IMR-90 (cell line): ENCODE measurements around the gene HRH3. TPM values are rescaled to one million over a fixed set of nuclear protein-coding genes. Genes with fewer than 3 reads are reported as not detected.

Source experiments
- ATAC-seq: fragments of 200-7000 bp; cut with Tn5 transposase; 2 replicates; pipeline ENCODE4 v1.9.1; 2020; ENCODE audit warnings: low read depth, mild to moderate bottlenecking, moderate library complexity
- BruUV-seq: library from RNA; stranded (reverse); fragments of 400-500 nt; replicated peaks from 2 replicates; lab custom pipeline; 2021; lab: Mats Ljungman, UMichigan
- CTCF ChIA-PET: fragments of 300-600 bp; formaldehyde crosslinking; extraction: SDS; loops from one replicate; lab custom pipeline; 2021; ENCODE audit warnings: antibody characterized with exemption; lab: Yijun Ruan, JAX
- POLR2A ChIA-PET: fragments of 300-600 bp; sonication (Branson Sonifier 250); formaldehyde crosslinking; loops from one replicate; lab custom pipeline; 2022; ENCODE audit warnings: antibody characterized with exemption; ENCODE audit not compliant: unreplicated experiment; lab: Charles Lee
- DNase-seq: peaks from one replicate; pipeline ENCODE4 v3.0.0; 2013
- H2AFZ ChIP-seq: replicated peaks from 2 replicates; pipeline ENCODE3; 2013; ENCODE audit warnings: low read length, mild to moderate bottlenecking; ENCODE audit not compliant: poor library complexity
- H2AK5ac ChIP-seq: 2 replicates; pipeline ENCODE4 v1.6.1; 2013; ENCODE audit warnings: low read depth, low read length, inconsistent platforms
- H2AK9ac ChIP-seq: replicated peaks from 2 replicates; pipeline ENCODE3; 2013; ENCODE audit warnings: mild to moderate bottlenecking, low read depth, low read length, moderate library complexity; ENCODE audit not compliant: poor library complexity
- H2BK120ac ChIP-seq: 2 replicates; pipeline ENCODE4 v1.6.1; 2013; ENCODE audit warnings: low read depth, low read length, inconsistent platforms
- H2BK15ac ChIP-seq: 3 replicates; pipeline ENCODE4 v1.6.1; 2013; ENCODE audit warnings: low read depth, low read length, inconsistent platforms
- H2BK20ac ChIP-seq: 2 replicates; pipeline ENCODE4 v1.6.1; 2013; ENCODE audit warnings: low read depth, mild to moderate bottlenecking, inconsistent platforms, low read length, moderate library complexity
- H2BK5ac ChIP-seq: 2 replicates; pipeline ENCODE4 v1.6.1; 2013; ENCODE audit warnings: mild to moderate bottlenecking, low read depth, low read length, inconsistent platforms; ENCODE audit not compliant: poor library complexity, severe bottlenecking
- H3K14ac ChIP-seq: replicated peaks from 2 replicates; pipeline ENCODE4 v1.6.1; 2013; ENCODE audit warnings: low read depth, low read length, inconsistent platforms
- H3K18ac ChIP-seq: 2 replicates; pipeline ENCODE4 v1.6.1; 2013; ENCODE audit warnings: low read depth, low read length, control low read depth
- H3K23ac ChIP-seq: 2 replicates; pipeline ENCODE4 v1.6.1; 2013; ENCODE audit warnings: low read depth, low read length, inconsistent platforms
- H3K27ac ChIP-seq: 2 replicates; pipeline ENCODE4 v1.5.1; 2013; ENCODE audit warnings: mild to moderate bottlenecking, control low read depth, low read length; ENCODE audit not compliant: insufficient read depth
- H3K27me3 ChIP-seq: 2 replicates; pipeline ENCODE4 v1.6.1; 2013; ENCODE audit warnings: low read length; ENCODE audit not compliant: control insufficient read depth, insufficient read depth
- H3K36me3 ChIP-seq: 2 replicates; pipeline ENCODE4 v1.6.1; 2013; ENCODE audit warnings: low read length, mixed read lengths; ENCODE audit not compliant: control insufficient read depth, insufficient read depth
- H3K4ac ChIP-seq: 2 replicates; pipeline ENCODE4 v1.6.1; 2013; ENCODE audit warnings: low read depth, low read length, inconsistent platforms
- H3K4me1 ChIP-seq: 2 replicates; pipeline ENCODE4 v1.6.1; 2013; ENCODE audit warnings: low read length, mixed read lengths; ENCODE audit not compliant: control insufficient read depth, insufficient read depth
- H3K4me2 ChIP-seq: 2 replicates; pipeline ENCODE4 v1.6.1; 2013; ENCODE audit warnings: low read depth, mild to moderate bottlenecking, control low read depth, low read length, moderate library complexity
- H3K4me3 ChIP-seq: 2 replicates; pipeline ENCODE4 v1.5.1; 2013; ENCODE audit warnings: low read depth, mild to moderate bottlenecking, control low read depth, low read length, moderate library complexity; ENCODE audit not compliant: insufficient read depth
- H3K56ac ChIP-seq: 2 replicates; pipeline ENCODE4 v1.6.1; 2013; ENCODE audit warnings: low read length, inconsistent platforms; ENCODE audit not compliant: insufficient read depth; ENCODE audit errors: extremely low read depth
- H3K79me1 ChIP-seq, 2 experiments: 2 replicates each; pipeline ENCODE4 v1.6.1; 2013; ENCODE audit warnings: low read length in 2 of 2, inconsistent platforms in 1 of 2, low read depth in 1 of 2
- H3K9ac ChIP-seq: 2 replicates; pipeline ENCODE4 v1.6.1; 2013; ENCODE audit warnings: low read depth, low read length, control low read depth
- H3K9me1 ChIP-seq: 2 replicates; pipeline ENCODE4 v1.6.1; 2013; ENCODE audit warnings: low read length, inconsistent platforms; ENCODE audit not compliant: insufficient read depth
- H3K9me3 ChIP-seq: 2 replicates; pipeline ENCODE4 v1.6.1; 2013; ENCODE audit warnings: low read length; ENCODE audit not compliant: control insufficient read depth, insufficient read depth
- H4K20me1 ChIP-seq: 2 replicates; pipeline ENCODE4 v1.6.1; 2013; ENCODE audit warnings: low read length, inconsistent platforms; ENCODE audit not compliant: insufficient read depth
- H4K5ac ChIP-seq: 2 replicates; pipeline ENCODE4 v1.6.1; 2013; ENCODE audit warnings: mild to moderate bottlenecking, low read depth, low read length, control low read depth
- H4K8ac ChIP-seq, 2 experiments: 2 replicates each; pipeline ENCODE4 v1.6.1; 2013; ENCODE audit warnings: low read depth in 2 of 2, low read length in 2 of 2, control low read depth in 1 of 2, inconsistent platforms in 1 of 2
- H4K91ac ChIP-seq: 2 replicates; pipeline ENCODE4 v1.6.1; 2013; ENCODE audit warnings: low read depth, low read length, inconsistent platforms; ENCODE audit not compliant: insufficient read depth
- BHLHE40 ChIP-seq: fragments of 150-350 bp; IDR thresholded peaks from 2 replicates; pipeline ENCODE4 v1.6.1; 2016; ENCODE audit warnings: mild to moderate bottlenecking, low read depth, low read length
- CTCF ChIP-seq: conservative IDR thresholded peaks from 2 replicates; pipeline ENCODE4 v1.5.1; 2012; ENCODE audit warnings: mild to moderate bottlenecking, low read depth, low read length, improper control_type of control experiment
- ELK1 ChIP-seq: fragments of 150-350 bp; IDR thresholded peaks from 2 replicates; pipeline ENCODE4 v1.6.1; 2016; ENCODE audit warnings: low read depth, mild to moderate bottlenecking, low read length, moderate library complexity, borderline replicate concordance
- FOS ChIP-seq: fragments of 150-350 bp; IDR thresholded peaks from 2 replicates; pipeline ENCODE4 v1.6.1; 2016; ENCODE audit warnings: low read depth, low read length
- MAFK ChIP-seq: IDR thresholded peaks from 2 replicates; pipeline ENCODE4 v1.6.1; 2012; ENCODE audit warnings: low read depth, low read length, improper control_type of control experiment
- MAZ ChIP-seq: IDR thresholded peaks from 2 replicates; pipeline ENCODE4 v1.6.1; 2012; ENCODE audit warnings: low read depth, mild to moderate bottlenecking, low read length, improper control_type of control experiment, moderate library complexity, borderline replicate concordance
- MXI1 ChIP-seq: IDR thresholded peaks from 2 replicates; pipeline ENCODE4 v1.6.1; 2012; ENCODE audit warnings: low read depth, mild to moderate bottlenecking, low read length, moderate library complexity, borderline replicate concordance
- NFE2L2 ChIP-seq: fragments of 150-350 bp; IDR thresholded peaks from 2 replicates; pipeline ENCODE4 v1.6.1; 2016; ENCODE audit warnings: low read depth, mild to moderate bottlenecking, low read length
- POLR2A ChIP-seq: IDR thresholded peaks from 2 replicates; pipeline ENCODE4 v1.6.1; 2012; ENCODE audit warnings: mild to moderate bottlenecking, low read depth, low read length
- RAD21 ChIP-seq: IDR thresholded peaks from 2 replicates; pipeline ENCODE4 v1.6.1; 2012; ENCODE audit warnings: low read length, improper control_type of control experiment
- USF2 ChIP-seq: fragments of 150-350 bp; IDR thresholded peaks from 2 replicates; pipeline ENCODE4 v1.6.1; 2017; ENCODE audit warnings: mild to moderate bottlenecking, antibody characterized with exemption, low read length, low read depth
- WGBS, 2 experiments: methylation state at CpG; one replicate each; pipeline versions ENCODE4 v1.1.5 to v1.1.7; 2013; ENCODE audit warnings: missing lambda C conversion rate in 2 of 2; ENCODE audit not compliant: insufficient read length in 1 of 2; ENCODE audit errors: extremely low coverage in 2 of 2; 5-methylcytosine and 5-hydroxymethylcytosine counted together
- dilution Hi-C: fragments of 300-500 bp; cut with HindIII; formaldehyde crosslinking; loops from one replicate; pipeline ENCODE4 v1.14.3; 2018; ENCODE audit warnings: low sequenced_read_pairs; ENCODE audit not compliant: unreplicated experiment
- in situ Hi-C: fragments of 300-500 bp; cut with MboI; formaldehyde crosslinking; loops from 3 replicates; pipeline ENCODE4 v1.14.3; 2019; ENCODE audit warnings: low sequenced_read_pairs, inconsistent platforms, mixed read lengths
- intact Hi-C: fragments of 100-400 bp; cut with micrococcal nuclease; formaldehyde crosslinking; loops from 2 replicates; pipeline ENCODE4 v1.10.0; 2022
- polyA plus RNA-seq, 3 experiments: library from polyadenylated mRNA; depleted of rRNA; stranded (reverse); fragments of >200 nt; gene quantifications; 2 replicates each; pipeline ENCODE4 v1.2.3, GENCODE V29; 2012; ENCODE audit warnings: low replicate concordance in 1 of 3
- total RNA-seq: library from RNA; depleted of rRNA; stranded (reverse); fragments of >200 nt; gene quantifications from 2 replicates; pipeline ENCODE4 v1.2.3, GENCODE V29; 2012

Gene HRH3
- total and polyA plus RNA-seq, 2 of the 4 experiments (the other 2 are of a cell fraction), result not detected

GRCh38 chr20:62246872-62247652 lies 27.0 kb upstream of the HRH3 start:
- H3K56ac ChIP-seq, result no peak overlapping the region
- H3K9me3 ChIP-seq, result no peaks in the 10 kb centered on the region
- H2BK15ac ChIP-seq, result no peak overlapping the region
- H2BK5ac ChIP-seq, result no peak overlapping the region
- H4K5ac ChIP-seq, result no peak overlapping the region
- intact Hi-C loops, result no loop called here
- no TSS peak for BruUV-seq
- H3K4ac ChIP-seq, result no peak overlapping the region
- 81% methylated on average over 11 of the region's 22 CpGs; no CpG with 5 or more reads in 1 of the 2 experiments for WGBS, 2 experiments
- dilution Hi-C loops, result no loop called here
- no peak overlapping the region for H4K91ac ChIP-seq
- CTCF ChIA-PET, result no interaction called here
- no peak overlapping the region for H2AK9ac ChIP-seq
- H4K8ac ChIP-seq, result no peak overlapping the region
- H2AFZ ChIP-seq, result no peak overlapping the region
- H3K4me1 ChIP-seq, result 0 out of 2 replicates have a peak, but pooled peaks cover 1% of the 10 kb centered on the region
- no peak overlapping the region for H2AK5ac ChIP-seq
- H3K14ac ChIP-seq, result no peak overlapping the region
- H3K23ac ChIP-seq, result no peak overlapping the region
- H2BK120ac ChIP-seq, result no peak overlapping the region
- H3K4me2 ChIP-seq, result no peak overlapping the region
- H3K79me1 ChIP-seq, result peaks cover 22 to 79% of the 10 kb centered on the region in 2 experiments
- no peak overlapping the region for H3K27ac ChIP-seq
- ATAC-seq (no peak), DNase-seq (no peak)
- peaks cover 94% of the 10 kb centered on the region for H4K20me1 ChIP-seq
- POLR2A ChIA-PET, result no interaction called here
- H3K9ac ChIP-seq, result no peak overlapping the region
- no peaks in the 10 kb centered on the region for H3K27me3 ChIP-seq
- TF ChIP-seq MAZ (no peak), RAD21 (no peak), MAFK (no peak), BHLHE40 (no peak), ELK1 (no peak), MXI1 (no peak), USF2 (no peak), POLR2A (no peak), CTCF (no peak), NFE2L2 (no peak), FOS (no peak)
- H3K9me1 ChIP-seq, result peaks cover 17% of the 10 kb centered on the region
- H3K18ac ChIP-seq, result no peak overlapping the region
- in situ Hi-C loops, result no loop called here
- H3K4me3 ChIP-seq, result no peak overlapping the region
- no peak overlapping the region for H2BK20ac ChIP-seq
- H3K36me3 ChIP-seq, result peaks cover 14% of the 10 kb centered on the region; the same call in 1 of the 2 replicates
